Suprapubic skin (tissue), 4 donors: ENCODE results near the gene BAHCC1.

ENCODE experiments used
- CTCF ChIP-seq, 2 donors: fragments of 200-600 bp in 1 of 2; fragments of 450-650 bp in 1 of 2; sonication (generic) in 1 of 2; IDR thresholded peaks; one replicate each; pipeline ENCODE4 v1.5.1; 2016 to 2019; ENCODE audit warnings: antibody characterized with exemption in 2 of 2, mild to moderate bottlenecking in 1 of 2, moderate library complexity in 1 of 2
- POLR2A ChIP-seq, 2 donors: fragments of 450-650 bp; IDR thresholded peaks; one replicate each; pipeline ENCODE4 v1.6.1; 2017; ENCODE audit warnings: antibody characterized with exemption in 2 of 2, mild to moderate bottlenecking in 2 of 2, moderate library complexity in 2 of 2
- POLR2AphosphoS5 ChIP-seq, 3 donors: sonication (generic); formaldehyde crosslinking; IDR thresholded peaks; one replicate each; pipeline ENCODE4 v1.6.1; 2017; ENCODE audit warnings: antibody characterized with exemption in 3 of 3

- no peak for TF ChIP-seq CTCF (IDR thresholded peaks at IDR 0.05)
- TF ChIP-seq POLR2A (IDR thresholded peaks at IDR 0.05) = no peak
- no peak for TF ChIP-seq POLR2AphosphoS5 (IDR thresholded peaks at IDR 0.05)
Observed at GRCh38 chr17:81376946-81377714, 18.1 kb upstream of the BAHCC1 start.
